ENCODE results near the gene TTLL11.

The TTLL11 gene

DNA sequence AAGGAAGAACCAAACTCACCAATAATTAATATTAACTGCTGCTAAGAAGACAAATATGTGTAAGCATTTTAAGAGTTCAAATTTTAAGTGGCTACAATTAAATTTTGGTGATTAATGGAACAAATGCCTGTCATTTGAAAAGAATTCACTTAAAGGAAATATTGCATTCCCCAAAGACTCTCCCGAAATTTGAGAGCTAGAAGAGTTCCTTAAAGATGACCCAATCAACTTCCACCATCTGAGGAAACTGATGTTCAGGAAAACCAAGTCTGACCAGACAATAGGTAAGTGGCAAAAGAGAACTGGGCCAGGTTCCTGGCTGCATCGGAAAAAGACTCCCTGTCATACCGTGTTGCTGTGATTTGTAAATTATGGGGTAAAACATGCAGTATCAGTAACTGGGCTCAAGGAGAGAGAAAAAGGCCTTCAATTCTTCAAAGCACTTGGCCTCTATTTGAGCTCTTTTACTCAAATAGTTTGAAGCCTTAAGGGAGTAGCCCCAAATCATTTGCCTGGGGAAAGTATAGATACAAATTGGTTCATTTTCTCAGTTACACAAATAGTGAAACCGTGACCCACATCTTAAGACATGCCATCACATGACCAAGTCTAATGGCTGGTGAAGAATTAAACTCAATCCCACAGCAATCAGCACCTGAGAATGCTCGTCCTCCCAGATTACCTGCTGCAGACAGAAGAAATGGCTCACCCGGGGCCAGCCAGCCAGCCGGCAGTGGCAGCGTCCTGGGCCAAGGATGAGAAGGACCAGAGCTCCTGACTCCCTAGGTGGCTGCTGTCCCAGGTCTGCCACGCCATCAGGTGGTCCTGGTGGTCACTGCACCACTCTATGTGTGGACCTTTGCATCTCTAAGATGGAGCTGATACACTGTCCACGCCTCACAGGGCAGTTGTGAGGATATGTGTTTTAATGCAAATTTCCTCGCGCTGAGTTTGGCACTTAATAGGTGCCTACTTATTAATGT lies 162.9 kb downstream of the TTLL11 start:
- no peak for DNase-seq

- DNase-seq: no peak
Observed at GRCh38 chr9:121927636-121928035, 165.5 kb downstream of the TTLL11 start.

GRCh38 chr9:121927081-121927480 lies 166.0 kb downstream of the TTLL11 start:
- no peak for DNase-seq

- DNase-seq: no peak
Observed at GRCh38 chr9:121926351-121926801, 166.7 kb downstream of the TTLL11 start.

GRCh38 chr9:121925935-121926334 lies 167.2 kb downstream of the TTLL11 start:
- DNase-seq: no peak

DNA sequence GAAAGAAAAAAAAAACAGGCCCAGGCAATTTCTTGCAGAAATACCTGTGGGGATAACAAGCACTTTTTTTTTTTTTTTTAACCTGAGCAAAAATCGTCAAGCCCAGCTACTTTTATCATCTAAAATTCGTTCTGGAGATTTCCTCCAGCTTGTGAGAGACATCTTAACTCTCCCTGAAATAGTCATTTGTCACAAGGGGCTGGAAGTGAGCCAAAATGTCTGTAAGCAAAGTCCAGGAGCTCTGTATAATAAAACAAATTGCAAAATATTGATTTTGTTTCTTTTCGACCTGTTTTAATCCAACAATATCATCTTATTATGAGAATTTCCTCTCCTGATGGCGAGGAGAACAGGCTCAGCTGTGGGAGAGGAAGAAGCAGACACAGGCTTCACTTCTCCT lies 168.4 kb downstream of the TTLL11 start:
- DNase-seq: no peak

- no peak for DNase-seq
Observed at GRCh38 chr9:121921444-121921843, 171.7 kb downstream of the TTLL11 start.

- no peak for DNase-seq
Observed at GRCh38 chr9:121917375-121918335, 175.5 kb downstream of the TTLL11 start.

DNA sequence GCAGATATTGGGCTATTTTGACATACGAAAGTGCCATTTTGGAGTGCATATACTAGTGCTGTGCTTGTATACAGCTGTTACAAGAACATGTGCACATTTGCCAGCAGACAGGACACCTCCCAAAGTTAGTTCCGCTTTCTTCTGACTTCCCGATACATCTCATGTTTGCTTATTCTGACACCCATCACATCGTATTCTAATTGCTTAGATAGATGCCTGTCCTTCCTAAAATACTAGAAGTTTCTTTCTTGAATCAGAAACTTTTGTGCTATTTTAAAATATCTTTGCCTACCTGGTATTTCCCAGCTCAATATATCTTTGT lies 177.8 kb downstream of the TTLL11 start:
- peak; percentile 58 for DNase-seq

GRCh38 chr9:121914604-121915303 lies 178.4 kb downstream of the TTLL11 start:
- no peak for DNase-seq

DNA sequence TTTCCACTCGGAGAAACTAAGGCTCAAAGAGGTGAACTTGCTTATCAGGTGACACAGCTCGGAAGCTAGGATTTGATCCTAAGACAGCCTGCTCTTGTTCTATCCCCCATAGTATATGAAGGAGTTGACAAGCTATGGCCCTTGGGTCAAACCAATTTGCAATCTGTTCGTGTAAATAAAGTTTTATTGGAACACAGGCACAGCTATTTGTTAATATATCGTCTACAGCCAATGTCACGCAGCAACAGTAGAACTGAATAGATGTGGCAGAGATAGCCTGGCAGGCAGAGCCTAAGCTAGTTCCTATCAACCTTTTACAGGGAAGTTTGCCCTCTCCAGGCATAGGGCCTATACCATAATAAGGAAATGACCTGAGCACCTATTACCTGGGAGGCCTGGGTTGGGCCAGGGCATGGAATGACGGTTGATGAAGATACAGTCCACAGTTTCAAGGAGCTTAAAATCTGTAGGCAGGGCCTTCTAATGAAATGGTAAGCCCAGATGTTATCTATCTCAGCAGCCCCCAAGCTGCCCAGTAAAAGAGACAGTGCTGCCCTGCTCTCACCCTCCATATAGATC lies 179.0 kb downstream of the TTLL11 start:
- no peak for DNase-seq

- peak; percentile 83 for DNase-seq
Observed at GRCh38 chr9:121912812-121913627, 180.1 kb downstream of the TTLL11 start.

GRCh38 chr9:121910491-121911040 lies 182.5 kb downstream of the TTLL11 start:
- no peak for DNase-seq

- DNase-seq: no peak
Observed at GRCh38 chr9:121909111-121909510, 184.0 kb downstream of the TTLL11 start.

GRCh38 chr9:121906074-121906870 lies 186.8 kb downstream of the TTLL11 start:
- DNase-seq: no peak

DNA sequence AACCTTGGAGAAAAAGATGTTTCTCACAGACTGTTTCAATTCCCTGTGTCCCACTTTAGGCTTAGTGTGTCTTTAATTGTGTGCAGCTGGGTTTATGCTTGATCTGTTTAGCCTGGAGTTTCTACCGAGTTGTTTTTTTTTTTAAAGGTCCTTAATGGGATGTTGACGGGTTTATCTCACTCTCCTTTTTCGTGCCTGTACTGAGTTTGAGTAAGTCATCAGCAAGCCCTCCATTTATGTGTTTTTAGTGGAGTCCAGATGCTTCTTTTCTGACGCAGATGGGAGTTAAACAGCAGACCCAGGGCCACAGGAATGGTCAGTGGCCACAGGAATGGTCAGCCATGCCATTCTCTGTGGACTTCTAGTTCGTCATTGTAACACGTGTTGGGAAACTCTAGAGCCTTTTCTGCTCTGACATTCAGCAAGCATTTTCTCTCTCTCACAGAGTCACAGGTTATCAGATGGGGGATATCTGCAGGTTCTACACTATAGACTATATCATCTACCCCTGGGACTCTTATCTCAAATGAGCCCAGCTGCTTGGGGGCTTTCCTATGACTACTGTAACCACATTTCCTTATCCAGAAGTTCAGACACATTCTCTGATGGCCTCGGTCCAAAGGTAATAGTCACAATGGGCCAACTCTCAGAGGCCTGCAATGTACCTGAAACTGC lies 190.5 kb downstream of the TTLL11 start:
- DNase-seq: peak; percentile 40

GRCh38 chr9:121901616-121902015 lies 191.5 kb downstream of the TTLL11 start:
- DNase-seq: no peak

GRCh38 chr9:121900163-121900562 lies 192.9 kb downstream of the TTLL11 start:
- DNase-seq: no peak

DNA sequence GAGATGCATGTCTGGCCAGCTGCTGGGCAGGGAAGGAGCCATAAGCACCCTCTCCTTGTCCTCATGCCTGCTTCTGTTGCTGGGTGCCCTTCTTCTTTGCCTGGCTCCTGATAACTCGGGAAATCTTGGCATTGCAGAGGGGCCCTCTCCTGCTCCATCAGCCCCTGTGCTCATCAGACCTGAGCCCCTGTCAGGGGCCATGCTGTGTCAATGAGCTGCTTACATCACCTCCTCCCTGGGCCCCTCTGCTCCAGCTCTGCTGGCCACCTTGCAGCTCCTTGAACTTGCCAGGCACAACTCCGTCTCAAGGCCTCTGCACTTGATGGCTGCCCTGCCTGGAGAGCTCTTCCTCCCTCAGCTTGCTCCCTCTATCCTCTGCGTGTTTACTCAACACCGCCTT lies 194.3 kb downstream of the TTLL11 start:
- no peak for DNase-seq

- no peak for DNase-seq
Observed at GRCh38 chr9:121897140-121897539, 196.0 kb downstream of the TTLL11 start.
